H7 (cell line): ENCODE measurements around the gene SIL1. TPM values are rescaled to one million over a fixed set of nuclear protein-coding genes. Genes with fewer than 3 reads are reported as not detected.

ENCODE experiments used
- DNase-seq: peaks from one replicate; pipeline ENCODE4 v3.0.0; 2012
- H3K27me3 ChIP-seq: 2 replicates; pipeline ENCODE4 v1.6.0; 2011; ENCODE audit warnings: mild to moderate bottlenecking, low read length; ENCODE audit not compliant: control insufficient read depth, insufficient read depth
- H3K36me3 ChIP-seq: replicated peaks from 2 replicates; pipeline ENCODE4 v1.5.1; 2011; ENCODE audit warnings: low read length; ENCODE audit not compliant: control insufficient read depth, insufficient read depth
- H3K4me3 ChIP-seq: 2 replicates; pipeline ENCODE4 v1.5.1; 2011; ENCODE audit warnings: low read depth, mild to moderate bottlenecking, control low read depth, low read length, moderate library complexity; ENCODE audit not compliant: insufficient read depth
- total RNA-seq: library from RNA; depleted of rRNA; stranded (reverse); fragments of >200 nt; shearing (Covaris generic); gene quantifications from 2 replicates; pipeline ENCODE4 v1.2.3, GENCODE V29; 2014; rRNA removed

Gene SIL1
- total RNA-seq, 1 experiment from 2014 or later: 14.8 TPM

DNA sequence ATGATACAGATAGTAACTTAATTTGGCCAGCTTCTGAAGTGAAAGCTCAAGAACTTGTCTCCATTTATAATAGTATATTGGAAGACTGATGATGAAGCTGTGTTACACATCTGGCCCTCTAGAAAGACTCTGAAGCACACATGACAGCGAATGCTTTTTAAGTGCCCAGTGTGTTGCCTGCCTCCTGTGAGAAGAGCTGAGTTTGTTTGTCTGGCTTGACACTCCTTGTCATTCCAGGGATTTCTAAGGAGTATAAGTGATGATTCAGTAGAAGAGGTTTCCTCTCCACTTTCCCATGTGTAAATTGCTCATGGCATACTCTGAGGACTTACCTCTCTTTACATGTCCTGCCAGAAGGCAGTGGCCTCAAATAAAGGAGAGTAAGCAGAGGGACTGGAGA lies 292.6 kb downstream of the SIL1 start:
- H3K36me3 ChIP-seq: peaks cover 8% of the 10 kb centered on the region

DNA sequence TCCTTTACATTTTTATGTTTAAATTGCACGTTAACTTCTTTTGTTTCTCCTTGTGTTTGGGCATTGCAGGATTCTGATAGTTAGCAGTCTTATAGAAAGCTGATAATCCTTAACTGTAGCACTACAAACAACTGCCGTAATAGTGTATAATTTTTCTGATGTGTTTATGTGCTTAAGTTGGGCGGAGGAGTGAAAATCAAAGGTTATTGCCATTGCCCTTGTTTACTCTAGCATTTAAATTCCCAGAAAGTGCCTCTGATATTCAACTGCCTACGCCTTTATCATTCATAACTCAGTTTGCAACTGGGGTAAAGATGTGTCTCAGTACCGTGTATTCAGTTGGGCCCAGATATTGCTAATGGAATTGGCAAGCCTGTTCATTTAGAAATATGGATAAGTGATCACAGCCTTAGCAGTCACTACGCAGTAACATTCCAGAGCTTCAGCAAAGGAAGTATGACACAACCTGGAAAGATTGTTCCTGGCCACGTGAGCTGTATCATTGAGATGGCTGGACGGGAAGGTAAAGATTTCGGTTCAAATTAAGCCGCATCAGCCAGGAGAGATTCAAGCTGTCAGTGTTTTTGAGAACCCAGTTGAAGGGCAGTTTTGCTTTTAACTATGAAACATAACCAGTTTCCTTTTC lies 294.9 kb downstream of the SIL1 start:
- no peak for DNase-seq
- H3K4me3 ChIP-seq: no peak overlapping the region
- peaks cover 8% of the 10 kb centered on the region for H3K36me3 ChIP-seq
- no peaks in the 10 kb centered on the region for H3K27me3 ChIP-seq

More for the DNA sequence above, 292.6 kb downstream of the SIL1 start:
- Histone ChIP-seq H3K4me3 (no peak overlapping the region), H3K27me3 (no peaks in the 10 kb centered on the region)
- DNase-seq: no peak

DNA sequence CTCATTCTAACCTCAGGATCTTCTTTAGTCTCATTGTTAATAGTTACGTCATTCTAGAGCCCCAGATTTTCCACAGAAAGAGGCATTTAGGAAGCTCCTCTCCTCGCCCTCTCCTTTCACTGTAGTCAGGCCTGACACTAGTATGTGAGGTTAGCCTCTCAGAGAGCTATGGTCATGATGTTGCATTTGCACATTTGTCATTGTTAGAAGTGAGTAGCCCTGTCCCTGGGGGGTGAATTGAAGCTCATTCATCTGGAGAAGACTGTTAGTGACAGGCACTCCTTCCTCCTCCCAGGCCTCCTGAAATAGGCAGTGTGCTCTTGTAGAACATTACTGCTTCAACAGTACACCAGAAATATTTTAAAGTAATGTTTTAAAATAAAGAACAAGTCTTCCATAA lies 296.5 kb downstream of the SIL1 start:
- H3K36me3 ChIP-seq: peaks cover 8% of the 10 kb centered on the region
- DNase-seq: peak; percentile 35
- H3K4me3 ChIP-seq: no peak overlapping the region
- H3K27me3 ChIP-seq: no peaks in the 10 kb centered on the region

DNA sequence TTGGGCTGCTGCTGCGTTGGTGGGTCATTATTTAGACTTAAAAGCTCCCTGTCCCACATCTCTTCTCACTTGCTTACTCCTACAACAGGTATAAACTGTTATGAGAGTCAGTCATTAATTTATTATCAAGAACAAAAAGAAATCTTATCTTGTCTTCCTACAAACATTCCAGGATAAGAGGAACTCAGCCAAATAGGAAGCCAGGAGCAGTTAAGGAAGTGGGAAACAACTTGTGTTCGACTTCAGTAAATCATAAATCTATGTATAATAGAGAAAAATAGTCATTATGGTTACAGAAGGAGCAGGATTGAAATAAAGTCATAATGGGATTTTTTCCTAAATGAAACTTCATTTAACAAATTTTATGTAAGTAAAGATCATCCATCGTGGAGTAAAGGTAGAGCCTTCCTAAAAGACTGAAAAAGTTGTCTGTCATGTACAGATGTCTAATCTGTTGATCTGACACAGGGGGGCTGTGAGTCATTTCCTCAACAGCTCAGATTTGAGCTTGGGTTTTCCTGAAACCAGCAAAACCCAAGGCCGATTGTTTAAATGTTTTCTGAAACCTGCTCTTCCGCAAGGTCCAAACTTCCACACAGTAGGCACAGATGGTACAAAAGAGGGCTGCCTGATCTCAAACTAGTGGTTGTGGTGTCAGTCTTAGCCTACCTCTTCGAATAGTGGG lies 297.7 kb downstream of the SIL1 start:
- no peak for DNase-seq
- Histone ChIP-seq H3K27me3 (no peaks in the 10 kb centered on the region), H3K4me3 (no peak overlapping the region), H3K36me3 (peaks cover 6% of the 10 kb centered on the region)

DNA sequence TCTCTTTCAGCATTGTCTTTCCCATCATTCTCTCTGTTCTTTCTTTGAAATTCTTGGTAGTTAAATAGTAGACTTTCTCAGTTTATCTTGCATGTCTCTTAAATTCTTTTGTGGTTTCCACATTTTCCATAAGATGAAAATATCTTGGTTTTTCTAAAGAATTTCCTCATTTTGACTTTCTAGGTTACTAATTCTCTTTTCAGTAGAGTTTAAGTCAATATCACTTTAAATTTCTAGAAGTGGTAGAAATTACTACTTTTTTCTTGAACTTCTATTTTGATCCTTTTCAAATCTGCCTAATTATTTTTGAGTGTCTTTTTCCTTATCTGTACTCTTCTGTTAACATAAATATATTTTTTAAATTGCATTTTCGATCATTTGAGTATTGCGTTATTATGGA lies 299.4 kb downstream of the SIL1 start:
- no peak for DNase-seq
- Histone ChIP-seq H3K36me3 (peaks cover 4% of the 10 kb centered on the region), H3K4me3 (no peak overlapping the region), H3K27me3 (no peaks in the 10 kb centered on the region)

DNA sequence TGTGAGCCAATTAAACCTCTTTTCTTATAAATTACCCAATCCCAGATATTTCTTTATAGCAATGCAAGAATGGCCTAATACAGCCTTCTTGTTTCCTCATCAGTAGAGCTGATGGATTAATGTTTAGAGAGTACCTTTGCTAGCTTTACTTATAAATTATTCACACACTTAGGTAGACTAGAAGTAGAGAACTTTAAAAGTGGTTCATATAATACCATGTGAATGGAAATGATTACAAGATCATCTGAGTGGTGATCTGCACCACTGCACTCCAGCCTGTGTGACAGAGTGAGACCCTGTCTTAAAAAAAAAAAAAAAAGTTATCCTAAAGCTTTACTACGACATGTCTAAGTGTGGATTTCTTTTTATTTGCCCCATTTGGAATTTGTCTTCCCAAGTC lies 299.9 kb downstream of the SIL1 start:
- Histone ChIP-seq H3K27me3 (no peaks in the 10 kb centered on the region), H3K36me3 (peaks cover 2% of the 10 kb centered on the region), H3K4me3 (no peak overlapping the region)
- no peak for DNase-seq

Other genes with a start within 250 kb of the SIL1 start
- gene MATR3, start 95.4 kb upstream of the SIL1 start, total RNA-seq: 228 and 239 TPM in 2 replicates
- 50.9 and 57.0 TPM in 2 replicates for gene PAIP2, start 143.5 kb upstream of the SIL1 start, total RNA-seq
- not detected in 2 replicates for gene SLC23A1, start 184.9 kb upstream of the SIL1 start, total RNA-seq
- gene MZB1, start 191.5 kb upstream of the SIL1 start, total RNA-seq: 0.18 TPM in 1 of 2 replicates, not detected in the other
- gene PROB1, start 196.7 kb upstream of the SIL1 start, total RNA-seq: 1.4 and 1.7 TPM in 2 replicates
- 7.7 and 8.6 TPM in 2 replicates for gene SPATA24, start 205.7 kb upstream of the SIL1 start, total RNA-seq
- 6.3 and 9.8 TPM in 2 replicates for gene DNAJC18, start 241.2 kb upstream of the SIL1 start, total RNA-seq